Gastroesophageal sphincter (tissue), 4 donors: ENCODE measurements around the gene PRR23E. TPM values are rescaled to one million over a fixed set of nuclear protein-coding genes. Genes with fewer than 3 reads are reported as not detected.

Experiments
- ATAC-seq: fragments of 150-250 bp; one replicate; pipeline ENCODE4 v1.9.1; 2016; ENCODE audit warnings: mild to moderate bottlenecking, moderate library complexity
- H3K27ac ChIP-seq, 4 donors: fragments of 200-600 bp; sonication (generic) in 3 of 4; 1 replicate in 3 of 4; 2 replicates in 1 of 4; pipeline ENCODE4 v1.5.1; 2016 to 2019
- H3K27me3 ChIP-seq: fragments of 200-600 bp; sonication (generic); one replicate; pipeline ENCODE4 v1.5.1; 2019
- H3K36me3 ChIP-seq, 2 donors: fragments of 200-600 bp; sonication (generic); one replicate each; pipeline ENCODE4 v1.5.1; 2019; ENCODE audit warnings: control low read depth in 1 of 2
- H3K4me1 ChIP-seq, 3 donors: fragments of 200-600 bp; sonication (generic); 1 replicate in 2 of 3; 2 replicates in 1 of 3; pipeline ENCODE4 v1.5.1; 2016 to 2019; ENCODE audit warnings: control low read depth in 2 of 3
- H3K4me3 ChIP-seq, 2 donors: fragments of 200-600 bp; sonication (generic); one replicate each; pipeline ENCODE4 v1.5.1; 2019; ENCODE audit warnings: mild to moderate bottlenecking in 1 of 2, moderate library complexity in 1 of 2
- H3K9me3 ChIP-seq, 3 donors: fragments of 200-600 bp; sonication (generic); one replicate each; pipeline ENCODE4 v1.5.1; 2017 to 2019; ENCODE audit warnings: control low read depth in 2 of 3
- CTCF ChIP-seq, 4 experiments: fragments of 200-600 bp in 2 of 4; fragments of 450-650 bp in 2 of 4; sonication (generic) in 1 of 4; IDR thresholded peaks; one replicate each; pipeline ENCODE4 v1.5.1; 2017 to 2019; ENCODE audit warnings: antibody characterized with exemption in 4 of 4, mild to moderate bottlenecking in 2 of 4, moderate library complexity in 2 of 4
- EP300 ChIP-seq: sonication (generic); formaldehyde crosslinking; IDR thresholded peaks from one replicate; pipeline ENCODE4 v1.6.1; 2017; ENCODE audit warnings: antibody characterized with exemption, mild to moderate bottlenecking
- POLR2A ChIP-seq, 2 donors: fragments of 450-650 bp; IDR thresholded peaks; one replicate each; pipeline ENCODE4 v1.6.1; 2017; ENCODE audit warnings: antibody characterized with exemption in 2 of 2, mild to moderate bottlenecking in 2 of 2, moderate library complexity in 1 of 2
- POLR2AphosphoS5 ChIP-seq: sonication (generic); formaldehyde crosslinking; IDR thresholded peaks from one replicate; pipeline ENCODE4 v1.6.1; 2017; ENCODE audit warnings: antibody characterized with exemption
- WGBS, 2 donors: methylation state at CpG; one replicate each; pipeline ENCODE4 v1.1.5; 2018; ENCODE audit warnings: low coverage in 1 of 2; 5-methylcytosine and 5-hydroxymethylcytosine counted together
- total RNA-seq, 4 donors: library from RNA; depleted of rRNA; stranded (reverse); fragments of >200 nt; gene quantifications; one replicate each; pipeline ENCODE4 v1.1.0, GENCODE V29; 2016

The PRR23E gene
- total RNA-seq, 4 donors from 2014 or later, result not detected

- no peak for ATAC-seq
- Histone ChIP-seq H3K27ac (no peak overlapping the region), H3K27me3 (peaks cover 3% of the 10 kb centered on the region), H3K9me3 (no peaks in the 10 kb centered on the region), H3K4me3 (no peak overlapping the region), H3K4me1 (no peaks in the 10 kb centered on the region), H3K36me3 (no peaks in the 10 kb centered on the region)
- no peak for TF ChIP-seq CTCF (IDR thresholded peaks at IDR 0.05)
- TF ChIP-seq EP300, result no peak
- no peak for TF ChIP-seq POLR2A (IDR thresholded peaks at IDR 0.05)
- TF ChIP-seq POLR2AphosphoS5, result no peak
- WGBS, 2 donors, result 69% methylated on average over 4 of the region's 6 CpGs; no CpG with 5 or more reads in 1 of the 2 donors
Observed at GRCh38 chr3:127180859-127181258, 12.1 kb upstream of the PRR23E start.

- 66 to 73% methylated on average over 3 of the region's 7 CpGs for WGBS, 2 donors
- no peak for TF ChIP-seq EP300
- TF ChIP-seq POLR2AphosphoS5, result no peak
- no peaks in the 10 kb centered on the region for H3K4me1 ChIP-seq
- H3K36me3 ChIP-seq, result no peaks in the 10 kb centered on the region
- no peaks in the 10 kb centered on the region for H3K9me3 ChIP-seq
- ATAC-seq, result no peak
- no peak overlapping the region for H3K27ac ChIP-seq
- no peak overlapping the region for H3K4me3 ChIP-seq
- H3K27me3 ChIP-seq, result peaks cover 3% of the 10 kb centered on the region
Observed at GRCh38 chr3:127182431-127182830, 10.5 kb upstream of the PRR23E start.

GRCh38 chr3:127182848-127183714 lies 9.8 kb upstream of the PRR23E start:
- H3K27me3 ChIP-seq, result peaks cover 3% of the 10 kb centered on the region
- ATAC-seq, result no peak
- WGBS, 2 donors, result 72% methylated on average over 3 of the region's 8 CpGs; no CpG with 5 or more reads in 1 of the 2 donors
- H3K4me1 ChIP-seq, result no peaks in the 10 kb centered on the region
- H3K4me3 ChIP-seq, result no peak overlapping the region
- no peaks in the 10 kb centered on the region for H3K36me3 ChIP-seq
- H3K27ac ChIP-seq, result no peak overlapping the region
- TF ChIP-seq POLR2A (IDR thresholded peaks at IDR 0.05) (no peak), EP300 (no peak), POLR2AphosphoS5 (no peak), CTCF (IDR thresholded peaks at IDR 0.05) (no peak)
- peaks cover 0 to 5% (median 0%) of the 10 kb centered on the region in 3 donors for H3K9me3 ChIP-seq

GRCh38 chr3:127183931-127184869 lies 8.7 kb upstream of the PRR23E start:
- H3K4me3 ChIP-seq, result no peak overlapping the region
- TF ChIP-seq EP300 (no peak), POLR2A (IDR thresholded peaks at IDR 0.05) (no peak), CTCF (IDR thresholded peaks at IDR 0.05) (no peak), POLR2AphosphoS5 (no peak)
- ATAC-seq, result no peak
- H3K27ac ChIP-seq, result no peak overlapping the region
- H3K36me3 ChIP-seq, result no peaks in the 10 kb centered on the region
- 67 to 87% methylated on average over 5 to 6 of the region's 23 CpGs for WGBS, 2 donors
- H3K27me3 ChIP-seq, result peaks cover 3% of the 10 kb centered on the region
- H3K4me1 ChIP-seq, result no peaks in the 10 kb centered on the region
- H3K9me3 ChIP-seq, result peaks cover 0 to 10% (median 0%) of the 10 kb centered on the region in 3 donors

- no peak for TF ChIP-seq CTCF (IDR thresholded peaks at IDR 0.05)
- no peak for TF ChIP-seq POLR2AphosphoS5
- no peak for TF ChIP-seq POLR2A (IDR thresholded peaks at IDR 0.05)
- TF ChIP-seq EP300, result no peak
- no peak overlapping the region for H3K4me3 ChIP-seq
- no peaks in the 10 kb centered on the region for H3K36me3 ChIP-seq
- peaks cover 0 to 10% (median 0%) of the 10 kb centered on the region in 3 donors for H3K9me3 ChIP-seq
- 50 to 51% methylated on average over 1 to 2 of the region's 4 CpGs for WGBS, 2 donors
- H3K27me3 ChIP-seq, result peaks cover 3% of the 10 kb centered on the region
- no peak overlapping the region for H3K27ac ChIP-seq
- no peaks in the 10 kb centered on the region for H3K4me1 ChIP-seq
- ATAC-seq, result no peak
Observed at GRCh38 chr3:127184870-127185216, 8.1 kb upstream of the PRR23E start.
